WTC11 (cell line): Measurements from ENCODE around the gene BTBD9. TPM values are rescaled to one million over a fixed set of nuclear protein-coding genes. Genes with fewer than 3 reads are reported as not detected.

Experiments used
- ATAC-seq: fragments of 200-7000 bp; cut with Tn5 transposase; 2 replicates; pipeline ENCODE4 v1.10.0; 2021; ENCODE audit warnings: mild to moderate bottlenecking, moderate library complexity
- CTCF ChIA-PET: fragments of 300-600 bp; sonication (Branson Sonifier 250); formaldehyde crosslinking; loops from one replicate; lab custom pipeline; 2021; ENCODE audit warnings: antibody characterized with exemption; lab: Charles Lee
- POLR2A ChIA-PET: fragments of 350-600 bp; sonication (Branson Sonifier 250); formaldehyde crosslinking; loops from one replicate; lab custom pipeline; 2021; ENCODE audit warnings: antibody characterized with exemption; lab: Charles Lee
- DNase-seq: peaks from one replicate; pipeline ENCODE4 v3.0.0; 2021; ENCODE audit warnings: low spot score
- H3K27ac Mint-ChIP-seq: 2 replicates; pipeline ENCODE4 v1.8.0; 2021; ENCODE audit warnings: mixed read lengths
- H3K27me3 Mint-ChIP-seq: 2 replicates; pipeline ENCODE4 v1.8.0; 2021; ENCODE audit warnings: low read depth, mild to moderate bottlenecking, moderate library complexity, mixed read lengths
- H3K36me3 Mint-ChIP-seq: 2 replicates; pipeline ENCODE4 v1.8.0; 2021; ENCODE audit warnings: mixed read lengths
- H3K4me1 Mint-ChIP-seq: 2 replicates; pipeline ENCODE4 v1.8.0; 2022; ENCODE audit warnings: mixed read lengths
- H3K4me3 Mint-ChIP-seq: 2 replicates; pipeline ENCODE4 v1.8.0; 2021; ENCODE audit warnings: mild to moderate bottlenecking, moderate library complexity, mixed read lengths
- H3K9me3 Mint-ChIP-seq: 2 replicates; pipeline ENCODE4 v1.8.0; 2021; ENCODE audit warnings: mixed read lengths
- ATF3 ChIP-seq: sonication (generic); formaldehyde crosslinking; conservative IDR thresholded peaks from 2 replicates; pipeline ENCODE4 v1.8.1; 2022; ENCODE audit warnings: mild to moderate bottlenecking, missing genetic modification reagents
- E2F1 ChIP-seq: sonication (generic); formaldehyde crosslinking; IDR thresholded peaks from 2 replicates; pipeline ENCODE4 v1.8.0; 2022; ENCODE audit warnings: mild to moderate bottlenecking, missing genetic modification reagents
- EMX1 ChIP-seq: fragments of 250-450 bp; sonication (Bioruptor Pico); IDR thresholded peaks from 2 replicates; pipeline ENCODE4 v1.8.0; 2021; ENCODE audit warnings: mild to moderate bottlenecking
- ETV6 ChIP-seq: sonication (generic); formaldehyde crosslinking; IDR thresholded peaks from 2 replicates; pipeline ENCODE4 v1.8.1; 2022; ENCODE audit warnings: mild to moderate bottlenecking, missing genetic modification reagents
- GRHL2 ChIP-seq: fragments of 250-450 bp; sonication (Bioruptor Pico); IDR thresholded peaks from 2 replicates; pipeline ENCODE4 v1.8.0; 2022; ENCODE audit warnings: mild to moderate bottlenecking, moderate library complexity; ENCODE audit not compliant: insufficient replicate concordance, severe bottlenecking
- MAX ChIP-seq: sonication (generic); formaldehyde crosslinking; IDR thresholded peaks from 2 replicates; pipeline ENCODE4 v1.8.0; 2022; ENCODE audit warnings: mild to moderate bottlenecking, missing genetic modification reagents
- MXD4 ChIP-seq: fragments of 250-450 bp; sonication (Bioruptor Pico); IDR thresholded peaks from 2 replicates; pipeline ENCODE4 v1.8.0; 2021; ENCODE audit warnings: mild to moderate bottlenecking, moderate library complexity, borderline replicate concordance
- MYBL2 ChIP-seq: sonication (generic); formaldehyde crosslinking; IDR thresholded peaks from 2 replicates; pipeline ENCODE4 v1.8.1; 2023; ENCODE audit warnings: mild to moderate bottlenecking, moderate library complexity, missing genetic modification reagents
- NFYB ChIP-seq: sonication (generic); formaldehyde crosslinking; conservative IDR thresholded peaks from 2 replicates; pipeline ENCODE4 v1.8.0; 2022; ENCODE audit warnings: low read depth, missing genetic modification reagents
- PRRX2 ChIP-seq: fragments of 250-450 bp; sonication (Bioruptor Pico); IDR thresholded peaks from 2 replicates; pipeline ENCODE4 v1.8.0; 2021; ENCODE audit warnings: mild to moderate bottlenecking
- RELA ChIP-seq: sonication (generic); formaldehyde crosslinking; IDR thresholded peaks from 2 replicates; pipeline ENCODE4 v1.8.1; 2022; ENCODE audit warnings: missing genetic modification reagents, mild to moderate bottlenecking, borderline replicate concordance
- RORB ChIP-seq: fragments of 250-450 bp; sonication (Bioruptor Pico); IDR thresholded peaks from 2 replicates; pipeline ENCODE4 v1.9.0; 2021; ENCODE audit warnings: mild to moderate bottlenecking
- SOX15 ChIP-seq: fragments of 250-450 bp; sonication (Bioruptor Pico); IDR thresholded peaks from 2 replicates; pipeline ENCODE4 v1.9.0; 2021; ENCODE audit warnings: mild to moderate bottlenecking
- SP1 ChIP-seq: sonication (generic); formaldehyde crosslinking; conservative IDR thresholded peaks from 2 replicates; pipeline ENCODE4 v1.8.1; 2022; ENCODE audit warnings: missing genetic modification reagents
- TCF7 ChIP-seq: sonication (generic); formaldehyde crosslinking; IDR thresholded peaks from 2 replicates; pipeline ENCODE4 v1.8.0; 2022; ENCODE audit warnings: mild to moderate bottlenecking, low read depth, missing genetic modification reagents, moderate library complexity
- TEAD4 ChIP-seq: sonication (generic); formaldehyde crosslinking; IDR thresholded peaks from 2 replicates; pipeline ENCODE4 v1.8.0; 2022; ENCODE audit warnings: mild to moderate bottlenecking, missing genetic modification reagents
- TP53 ChIP-seq: sonication (generic); formaldehyde crosslinking; IDR thresholded peaks from 2 replicates; pipeline ENCODE4 v1.8.1; 2023; ENCODE audit warnings: mild to moderate bottlenecking, missing genetic modification reagents
- USF1 ChIP-seq: sonication (generic); formaldehyde crosslinking; IDR thresholded peaks from 2 replicates; pipeline ENCODE4 v1.8.0; 2022; ENCODE audit warnings: mild to moderate bottlenecking, missing genetic modification reagents
- ZBTB21 ChIP-seq: sonication (generic); formaldehyde crosslinking; IDR thresholded peaks from 2 replicates; pipeline ENCODE4 v1.8.1; 2023; ENCODE audit warnings: mild to moderate bottlenecking, missing genetic modification reagents, borderline replicate concordance
- ZNF416 ChIP-seq: fragments of 250-450 bp; sonication (Bioruptor Pico); IDR thresholded peaks from 2 replicates; pipeline ENCODE4 v1.9.0; 2021; ENCODE audit warnings: mild to moderate bottlenecking, inconsistent platforms
- total RNA-seq: library from RNA; stranded (reverse); gene quantifications from 3 replicates; pipeline ENCODE4 v1.2.3, GENCODE V29; 2021
- TF ChIP-seq, protein P1 (sequence below): sonication (generic); formaldehyde crosslinking; IDR thresholded peaks from 2 replicates; pipeline ENCODE4 v1.8.1; 2023; ENCODE audit warnings: mild to moderate bottlenecking, moderate library complexity, missing genetic modification reagents
- TF ChIP-seq, protein P2 (sequence below): sonication (generic); formaldehyde crosslinking; IDR thresholded peaks from 2 replicates; pipeline ENCODE4 v1.8.0; 2022; ENCODE audit warnings: missing genetic modification reagents

BTBD9 gene
- total RNA-seq, 1 experiment from 2014 or later, result 4.2 TPM

GRCh38 chr6:38495922-38496635, 143.7 kb downstream of the BTBD9 start:
- CTCF ChIA-PET, result interaction anchor here (1.1 kb wide), 1 partner anchor 71 kb away, joined by 3 read pairs; no protein-coding TSS in a partner anchor
- H3K36me3 Mint-ChIP-seq, result no peaks in the 10 kb centered on the region
- no peak overlapping the region for H3K4me3 Mint-ChIP-seq
- no peaks in the 10 kb centered on the region for H3K27me3 Mint-ChIP-seq
- DNase-seq (no peak), ATAC-seq (no peak)
- POLR2A ChIA-PET, result no interaction called here
- H3K9me3 Mint-ChIP-seq, result no peaks in the 10 kb centered on the region
- TF ChIP-seq E2F1 (CRISPR knock-in tag), result no peak
- TF ChIP-seq ZNF416 (CRISPR knock-in tag), result no peak
- no peak for TF ChIP-seq GRHL2 (CRISPR knock-in tag)
- no peak for TF ChIP-seq TP53 (CRISPR knock-in tag)
- TF ChIP-seq, protein P1, sequence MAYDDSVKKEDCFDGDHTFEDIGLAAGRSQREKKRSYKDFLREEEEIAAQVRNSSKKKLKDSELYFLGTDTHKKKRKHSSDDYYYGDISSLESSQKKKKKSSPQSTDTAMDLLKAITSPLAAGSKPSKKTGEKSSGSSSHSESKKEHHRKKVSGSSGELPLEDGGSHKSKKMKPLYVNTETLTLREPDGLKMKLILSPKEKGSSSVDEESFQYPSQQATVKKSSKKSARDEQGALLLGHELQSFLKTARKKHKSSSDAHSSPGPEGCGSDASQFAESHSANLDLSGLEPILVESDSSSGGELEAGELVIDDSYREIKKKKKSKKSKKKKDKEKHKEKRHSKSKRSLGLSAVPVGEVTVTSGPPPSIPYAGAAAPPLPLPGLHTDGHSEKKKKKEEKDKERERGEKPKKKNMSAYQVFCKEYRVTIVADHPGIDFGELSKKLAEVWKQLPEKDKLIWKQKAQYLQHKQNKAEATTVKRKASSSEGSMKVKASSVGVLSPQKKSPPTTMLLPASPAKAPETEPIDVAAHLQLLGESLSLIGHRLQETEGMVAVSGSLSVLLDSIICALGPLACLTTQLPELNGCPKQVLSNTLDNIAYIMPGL, result no peak
- no peak for TF ChIP-seq MYBL2 (CRISPR knock-in tag)
- TF ChIP-seq EMX1 (CRISPR knock-in tag), result no peak
- no peak for TF ChIP-seq RORB (CRISPR knock-in tag)
- no peak for TF ChIP-seq MXD4 (CRISPR knock-in tag)
- TF ChIP-seq, protein P2, sequence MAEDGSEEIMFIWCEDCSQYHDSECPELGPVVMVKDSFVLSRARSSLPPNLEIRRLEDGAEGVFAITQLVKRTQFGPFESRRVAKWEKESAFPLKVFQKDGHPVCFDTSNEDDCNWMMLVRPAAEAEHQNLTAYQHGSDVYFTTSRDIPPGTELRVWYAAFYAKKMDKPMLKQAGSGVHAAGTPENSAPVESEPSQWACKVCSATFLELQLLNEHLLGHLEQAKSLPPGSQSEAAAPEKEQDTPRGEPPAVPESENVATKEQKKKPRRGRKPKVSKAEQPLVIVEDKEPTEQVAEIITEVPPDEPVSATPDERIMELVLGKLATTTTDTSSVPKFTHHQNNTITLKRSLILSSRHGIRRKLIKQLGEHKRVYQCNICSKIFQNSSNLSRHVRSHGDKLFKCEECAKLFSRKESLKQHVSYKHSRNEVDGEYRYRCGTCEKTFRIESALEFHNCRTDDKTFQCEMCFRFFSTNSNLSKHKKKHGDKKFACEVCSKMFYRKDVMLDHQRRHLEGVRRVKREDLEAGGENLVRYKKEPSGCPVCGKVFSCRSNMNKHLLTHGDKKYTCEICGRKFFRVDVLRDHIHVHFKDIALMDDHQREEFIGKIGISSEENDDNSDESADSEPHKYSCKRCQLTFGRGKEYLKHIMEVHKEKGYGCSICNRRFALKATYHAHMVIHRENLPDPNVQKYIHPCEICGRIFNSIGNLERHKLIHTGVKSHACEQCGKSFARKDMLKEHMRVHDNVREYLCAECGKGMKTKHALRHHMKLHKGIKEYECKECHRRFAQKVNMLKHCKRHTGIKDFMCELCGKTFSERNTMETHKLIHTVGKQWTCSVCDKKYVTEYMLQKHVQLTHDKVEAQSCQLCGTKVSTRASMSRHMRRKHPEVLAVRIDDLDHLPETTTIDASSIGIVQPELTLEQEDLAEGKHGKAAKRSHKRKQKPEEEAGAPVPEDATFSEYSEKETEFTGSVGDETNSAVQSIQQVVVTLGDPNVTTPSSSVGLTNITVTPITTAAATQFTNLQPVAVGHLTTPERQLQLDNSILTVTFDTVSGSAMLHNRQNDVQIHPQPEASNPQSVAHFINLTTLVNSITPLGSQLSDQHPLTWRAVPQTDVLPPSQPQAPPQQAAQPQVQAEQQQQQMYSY, result no peak
- TF ChIP-seq, all 79 proteins: peak for 0
- no peak overlapping the region for H3K27ac Mint-ChIP-seq
- peaks cover 7% of the 10 kb centered on the region for H3K4me1 Mint-ChIP-seq

DNA sequence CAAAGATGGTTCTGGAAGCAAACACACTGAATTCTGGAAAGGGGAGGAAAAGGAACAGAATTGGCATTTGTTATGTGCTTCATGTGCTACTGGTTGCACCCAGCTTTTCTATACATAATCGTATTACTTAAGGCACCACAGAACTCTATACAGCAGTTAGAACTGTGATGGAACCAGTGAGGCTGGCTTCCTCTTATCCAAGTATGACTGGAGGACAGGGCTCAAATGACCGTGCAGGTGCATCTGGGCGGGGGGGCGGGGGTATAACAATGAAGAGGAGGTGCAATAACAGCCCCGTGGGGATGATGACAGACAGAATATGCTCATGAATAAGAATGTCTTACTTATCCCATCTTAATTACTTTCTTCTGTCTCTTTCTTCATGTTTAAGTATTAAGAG, 144.2 kb downstream of the BTBD9 start:
- Mint-ChIP-seq H3K4me3 (no peak overlapping the region), H3K4me1 (peaks cover 7% of the 10 kb centered on the region), H3K36me3 (no peaks in the 10 kb centered on the region), H3K27me3 (no peaks in the 10 kb centered on the region), H3K9me3 (no peaks in the 10 kb centered on the region), H3K27ac (no peak overlapping the region)
- ChIA-PET CTCF (interaction anchor here (2.0 kb wide), 1 partner anchor 462 kb away, joined by 13 read pairs; no protein-coding TSS in a partner anchor), POLR2A (no interaction called here)
- DNase-seq, result no peak
- no peak for ATAC-seq
- no peak for TF ChIP-seq ZBTB21 (CRISPR knock-in tag)
- TF ChIP-seq TEAD4 (CRISPR knock-in tag), result no peak
- no peak for TF ChIP-seq NFYB (CRISPR knock-in tag)
- no peak for TF ChIP-seq USF1
- no peak for TF ChIP-seq RORB (CRISPR knock-in tag)
- no peak for TF ChIP-seq PRRX2 (CRISPR knock-in tag)
- no peak for TF ChIP-seq ATF3
- no peak for TF ChIP-seq SOX15 (CRISPR knock-in tag)
- no peak for TF ChIP-seq ETV6 (CRISPR knock-in tag)
- no peak for TF ChIP-seq SP1 (CRISPR knock-in tag)
- no peak for TF ChIP-seq RELA
- no peak for TF ChIP-seq MAX (CRISPR knock-in tag)
- TF ChIP-seq TCF7 (CRISPR knock-in tag), result no peak
